ELR (cell line): ENCODE measurements around the gene MCAM.
A peak's percentile ranks its signal among the peaks of the same experiment; 100 is the strongest.

Experiments
- DNase-seq: peaks from one replicate; pipeline ENCODE4 v3.0.0-alpha.2; 2015; ENCODE audit warnings: low read depth

MCAM gene

DNA sequence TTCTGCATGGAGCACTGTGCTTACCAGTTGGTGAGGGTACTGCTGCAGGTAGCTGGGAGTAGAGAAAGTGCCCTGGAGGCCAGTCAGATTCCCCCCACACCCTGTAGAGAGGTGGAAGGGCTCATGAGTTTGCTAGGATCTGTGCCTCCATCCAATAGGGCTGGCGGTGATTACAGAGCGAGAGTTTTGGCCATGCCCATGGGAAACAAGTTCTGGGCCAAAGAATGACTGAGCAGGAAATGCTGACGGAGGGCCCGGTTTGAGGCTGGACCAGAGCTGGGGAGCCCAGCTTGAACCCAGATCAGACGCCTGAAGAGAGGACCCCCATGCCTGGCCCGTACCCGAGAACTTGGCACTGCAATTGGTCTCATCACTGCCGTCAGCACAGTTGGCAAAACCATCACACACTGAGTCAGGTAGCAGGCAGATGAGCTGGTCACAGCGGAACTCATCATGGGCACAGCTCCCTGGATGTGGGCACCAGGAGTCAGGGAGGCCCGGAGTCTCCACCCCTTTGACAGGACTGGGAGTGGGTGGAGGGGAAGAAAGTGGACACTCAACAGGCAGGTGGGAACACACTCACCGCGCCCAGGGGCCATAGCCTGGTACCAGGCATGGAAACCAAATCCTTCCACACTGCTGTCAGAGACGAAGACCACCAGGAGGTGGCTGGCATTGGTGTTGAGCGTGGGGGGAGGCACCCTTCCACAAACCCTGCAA, 27.5 kb upstream of the MCAM start:
- DNase-seq, result no peak

DNA sequence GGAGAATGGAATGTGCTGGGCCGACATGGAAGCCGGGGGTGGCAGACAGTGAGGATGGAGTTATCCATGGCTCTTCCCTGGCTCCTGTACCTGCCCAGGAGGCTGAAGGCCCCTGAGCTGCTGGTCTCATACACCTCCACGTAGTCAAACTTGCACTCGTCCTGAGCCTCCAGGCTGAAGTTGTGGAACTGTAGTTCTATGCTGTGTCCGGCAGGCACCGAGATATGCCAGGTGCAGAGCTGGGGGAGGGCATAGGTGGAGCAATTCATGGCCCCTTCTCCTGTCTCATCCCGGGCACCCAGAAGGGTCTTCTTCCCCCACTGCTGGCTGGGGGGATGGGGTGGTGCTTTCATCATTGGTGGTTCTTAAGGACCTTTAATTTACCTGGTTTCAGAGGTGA, 26.8 kb upstream of the MCAM start:
- no peak for DNase-seq

DNA sequence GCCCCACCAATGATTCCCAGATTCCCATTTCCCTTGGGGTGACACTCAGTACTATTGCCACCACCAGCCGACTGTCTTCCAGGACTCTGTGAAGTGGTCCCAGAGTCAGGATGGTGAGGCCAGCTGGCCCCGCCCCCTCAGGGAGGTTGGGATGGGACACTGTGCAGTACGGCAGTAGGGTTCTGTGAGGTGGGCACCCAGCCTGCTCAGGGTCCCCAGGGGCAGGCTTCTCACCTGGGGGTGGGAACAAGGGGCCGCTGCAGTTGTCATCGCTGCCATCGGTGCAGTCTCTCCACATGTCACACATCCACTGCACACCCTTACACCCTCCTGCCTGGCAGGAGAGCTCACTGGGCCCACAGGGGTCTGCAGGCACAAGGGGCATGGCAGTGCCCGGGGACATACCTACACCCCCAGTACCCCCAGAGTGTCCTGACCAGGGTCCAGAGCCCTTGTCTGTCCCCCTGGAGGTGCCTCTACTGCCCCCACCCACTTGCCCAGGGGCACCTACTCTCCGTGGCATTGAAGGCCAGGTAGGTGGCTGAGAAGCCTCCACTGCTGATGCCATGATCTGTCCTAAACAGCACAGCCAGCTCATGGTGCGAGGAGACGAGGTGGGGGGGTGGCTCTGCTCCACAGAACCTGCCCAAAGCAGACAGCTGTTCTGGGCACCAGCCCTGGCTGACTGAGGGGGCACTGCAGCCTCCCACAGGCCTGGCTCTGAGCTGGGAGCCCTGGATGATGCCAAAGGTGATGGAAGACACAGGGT, 25.6 kb upstream of the MCAM start:
- DNase-seq, result no peak

DNA sequence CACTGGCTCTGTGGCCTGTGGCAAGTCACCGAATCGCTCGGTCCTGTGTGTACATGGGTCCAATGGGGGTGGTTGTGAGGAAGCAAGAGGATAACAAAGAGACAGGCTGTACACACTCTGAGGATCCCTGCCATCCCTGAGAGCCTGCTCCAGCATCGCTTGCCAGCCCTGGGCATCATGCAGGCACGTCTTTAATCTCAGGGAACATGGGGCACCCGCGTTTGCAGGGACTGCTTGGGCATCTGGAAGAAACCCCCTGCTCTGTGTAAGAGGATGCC, 25.0 kb upstream of the MCAM start:
- DNase-seq, result no peak

DNA sequence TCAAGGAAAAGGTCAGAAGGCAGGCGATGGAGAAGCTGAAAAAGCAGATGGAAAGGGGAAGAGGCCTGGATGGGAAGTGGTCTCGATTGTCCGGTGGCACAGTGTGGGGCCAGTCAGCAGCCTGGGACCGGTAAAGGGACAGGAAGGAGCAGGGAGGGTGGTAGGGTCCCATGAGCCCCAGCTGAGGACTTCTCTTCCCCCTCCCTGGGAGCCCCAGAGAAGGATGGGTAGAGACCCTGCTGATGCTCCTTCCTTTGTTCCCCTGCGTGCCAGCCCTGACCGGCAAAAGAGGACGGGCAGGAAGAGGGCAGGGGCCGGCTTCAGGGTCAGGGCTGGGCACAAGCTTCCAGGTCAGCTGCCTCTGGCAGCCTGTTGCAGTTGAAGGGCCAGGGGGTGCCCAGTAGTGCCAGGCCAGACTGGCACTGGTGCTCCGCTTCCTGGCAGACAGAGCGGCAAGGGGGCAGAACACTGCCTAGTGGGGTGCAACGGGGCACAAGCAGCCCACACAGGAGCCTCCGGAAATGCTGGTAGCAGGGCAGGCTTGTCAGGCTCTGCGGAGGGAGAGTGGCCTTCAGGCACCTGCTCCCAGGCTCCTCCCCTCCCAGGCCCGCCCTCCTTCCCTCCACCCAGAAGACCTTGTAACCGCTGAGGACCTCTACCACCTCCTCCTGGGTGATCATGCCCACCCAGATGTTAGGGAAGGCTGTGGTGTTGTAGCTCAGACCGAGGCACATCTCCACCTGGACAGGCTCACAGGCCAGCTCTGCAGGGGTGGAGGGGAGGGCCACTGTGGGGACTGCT, 24.5 kb upstream of the MCAM start:
- DNase-seq, result no peak

DNA sequence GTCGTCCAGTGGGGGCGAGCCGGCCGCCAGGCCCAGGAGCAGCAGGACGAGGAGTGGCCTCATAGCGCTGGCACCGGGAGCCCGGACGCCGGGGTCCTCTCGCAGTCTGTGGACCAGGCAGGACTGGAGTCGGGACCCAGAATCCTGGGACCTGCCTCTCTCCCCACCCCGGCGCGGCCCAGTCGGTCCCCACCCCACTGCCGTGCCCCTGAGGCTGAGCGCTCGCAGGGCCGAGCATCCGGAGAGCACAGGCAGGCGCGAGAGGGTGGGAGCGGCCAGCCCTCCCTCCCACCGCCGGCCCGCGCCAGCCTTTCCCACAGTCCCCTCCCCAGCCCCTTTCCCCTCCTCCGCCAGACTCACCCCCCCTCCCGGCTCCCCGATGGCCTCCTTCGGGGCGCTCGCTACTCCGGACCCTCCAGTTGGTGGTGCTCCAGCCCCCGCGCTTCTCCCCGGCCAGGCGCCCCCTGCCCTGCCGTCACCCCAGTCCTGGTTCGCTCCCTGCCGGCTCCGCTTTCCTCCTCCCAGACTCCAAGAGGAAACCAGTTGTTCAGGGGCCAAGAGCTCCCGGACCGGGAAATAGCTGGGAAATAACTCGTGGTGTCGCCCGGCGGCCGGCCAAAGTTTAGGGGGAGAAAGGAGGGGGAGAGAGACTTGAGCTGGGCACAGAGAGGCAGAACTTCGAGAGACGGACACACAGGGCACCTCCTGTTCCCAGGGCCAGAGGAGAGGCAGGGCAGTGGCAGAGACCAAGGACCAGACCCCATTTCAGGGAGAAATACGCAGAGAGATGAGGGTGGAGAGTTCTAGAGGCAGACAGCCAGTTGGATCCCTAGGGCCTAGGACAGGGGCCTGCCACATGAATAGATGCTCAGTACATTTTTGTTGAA, 23.6 kb upstream of the MCAM start, which contains the start of gene C1QTNF5:
TSS of gene C1QTNF5 (minus strand) at position 549 of the 887 bp plus-strand sequence. CDS start at position 63, 486 bp downstream.
- peak; percentile 44 for DNase-seq

DNA sequence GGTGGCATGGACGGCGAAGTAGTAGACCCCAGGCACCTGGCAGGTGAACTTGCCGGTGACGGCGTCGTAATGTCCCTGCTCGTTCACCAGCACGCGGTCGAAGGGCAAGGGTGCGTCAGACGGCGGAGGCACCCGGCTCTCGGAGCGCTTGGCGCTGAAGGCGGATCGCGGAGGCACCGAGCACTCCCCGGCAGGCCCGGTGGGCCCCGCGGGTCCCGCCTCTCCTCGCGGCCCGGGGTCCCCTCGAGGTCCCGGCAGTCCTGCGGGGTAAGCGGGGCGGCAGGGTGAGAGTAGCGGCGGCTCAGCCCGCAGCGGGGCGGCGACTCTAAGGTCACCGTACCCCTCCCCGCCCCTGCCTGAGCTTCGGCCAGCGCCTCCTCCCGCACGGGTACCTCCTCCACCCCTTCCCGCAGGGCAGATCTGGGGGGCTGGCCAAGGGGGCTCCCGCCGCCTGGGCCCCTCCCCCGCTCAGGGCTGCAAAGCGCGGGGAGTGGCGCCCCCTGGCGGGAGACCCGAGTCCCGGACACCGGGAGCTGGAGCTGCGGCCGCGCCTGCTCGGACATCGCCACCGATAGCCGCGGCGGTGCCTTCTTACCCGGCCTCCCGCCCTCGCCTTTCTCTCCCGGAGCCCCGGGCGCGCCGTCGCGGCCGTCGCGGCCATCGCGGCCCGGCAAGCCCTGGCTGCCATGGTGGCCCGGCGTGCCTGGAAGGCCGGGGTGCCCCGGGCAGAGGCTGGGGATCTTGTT, 22.8 kb upstream of the MCAM start:
- peak; percentile 62 for DNase-seq

DNA sequence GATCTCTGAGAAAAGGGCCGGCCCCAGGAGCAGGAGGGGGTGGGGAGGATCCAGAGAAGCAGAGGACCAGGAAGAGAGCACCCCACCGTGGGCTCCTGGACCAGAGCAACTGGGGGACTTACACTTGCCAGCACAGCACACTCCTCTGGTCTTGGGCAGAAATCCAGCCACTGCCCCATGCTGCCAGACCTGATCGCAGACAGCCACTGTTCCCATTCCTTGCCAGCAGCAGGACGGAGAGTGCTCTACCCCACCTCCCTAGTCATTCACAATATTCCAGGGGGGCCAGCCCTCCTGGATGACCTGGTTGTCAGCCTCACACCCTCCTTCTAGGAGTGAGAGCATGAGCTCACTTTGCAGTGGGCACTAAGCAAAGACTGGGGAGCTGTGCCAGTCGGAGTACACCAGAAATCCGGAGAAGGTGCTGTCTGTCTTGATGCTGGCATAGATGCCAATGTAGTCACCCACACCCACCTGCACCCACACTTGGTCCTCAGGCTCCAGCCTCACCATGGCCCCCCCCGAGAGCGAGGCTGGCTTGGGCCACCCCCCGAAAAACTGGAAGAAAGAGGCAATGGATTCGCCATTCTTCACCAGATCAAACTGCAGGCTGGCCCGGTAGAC, 22.1 kb upstream of the MCAM start:
- DNase-seq, result no peak

DNA sequence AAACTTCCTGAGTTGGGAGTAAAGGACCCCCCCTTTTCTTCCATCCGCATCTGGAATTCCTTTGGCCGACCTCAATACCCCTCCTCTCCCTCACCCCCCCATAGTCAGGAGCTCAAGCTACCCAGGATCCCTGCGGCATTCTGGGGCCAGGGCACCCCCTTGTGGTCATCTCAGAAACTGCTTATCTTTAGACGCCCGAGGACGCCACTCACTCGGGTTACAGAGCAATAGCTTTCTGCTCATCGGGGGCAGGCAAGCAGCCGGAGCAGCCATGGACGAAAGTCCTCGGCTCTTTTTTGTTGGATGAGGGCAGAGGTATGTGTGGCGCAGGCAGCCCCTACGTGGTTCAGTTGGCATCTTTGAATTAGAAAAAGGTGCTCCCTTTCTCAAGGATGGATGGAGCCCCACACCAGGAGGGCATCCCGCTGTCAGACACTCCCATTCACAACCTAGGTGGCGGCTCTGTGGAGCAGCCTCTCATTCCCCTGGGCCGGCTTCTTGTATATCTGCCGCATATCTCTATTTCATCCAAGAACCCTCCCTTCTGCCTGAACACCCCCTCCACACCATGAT, 21.5 kb upstream of the MCAM start:
- peak; percentile 82 for DNase-seq

DNA sequence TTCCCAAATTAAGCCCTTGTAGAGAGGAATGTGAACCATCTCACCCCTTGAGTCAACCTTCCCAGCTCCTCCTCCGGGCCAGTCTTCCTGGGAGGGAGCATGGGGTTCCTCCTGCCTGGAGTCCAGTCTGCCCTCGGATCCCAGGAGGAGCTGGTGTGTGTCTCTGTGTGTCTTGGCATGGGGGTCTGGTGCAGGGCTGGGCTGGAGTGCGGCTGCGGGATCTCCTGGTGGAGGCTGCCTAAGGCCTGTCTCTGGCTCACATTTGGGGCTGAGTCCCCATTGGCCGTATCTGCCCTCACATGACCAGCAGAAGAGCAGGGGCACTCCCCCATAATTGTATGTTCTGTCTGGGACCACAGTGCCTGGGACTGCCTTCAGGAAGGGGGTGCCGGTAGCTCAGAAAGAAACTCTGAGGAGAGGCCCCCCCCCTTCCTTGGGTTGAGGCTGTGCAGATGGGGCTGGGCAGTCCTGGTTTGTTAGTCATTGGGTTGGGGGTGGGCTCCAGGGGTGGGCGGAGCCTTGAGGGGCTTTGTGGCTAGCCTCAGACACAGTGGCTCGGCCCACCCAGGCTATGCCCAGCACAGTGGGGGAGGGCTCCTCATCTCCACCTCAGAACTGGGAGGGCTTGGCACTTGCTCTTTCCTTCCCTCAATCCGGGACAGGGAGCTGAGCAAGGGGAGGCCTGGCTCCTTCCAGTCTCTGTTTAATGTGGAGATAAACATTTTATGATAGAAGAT, 20.8 kb upstream of the MCAM start:
- peak; percentile 66 for DNase-seq

DNA sequence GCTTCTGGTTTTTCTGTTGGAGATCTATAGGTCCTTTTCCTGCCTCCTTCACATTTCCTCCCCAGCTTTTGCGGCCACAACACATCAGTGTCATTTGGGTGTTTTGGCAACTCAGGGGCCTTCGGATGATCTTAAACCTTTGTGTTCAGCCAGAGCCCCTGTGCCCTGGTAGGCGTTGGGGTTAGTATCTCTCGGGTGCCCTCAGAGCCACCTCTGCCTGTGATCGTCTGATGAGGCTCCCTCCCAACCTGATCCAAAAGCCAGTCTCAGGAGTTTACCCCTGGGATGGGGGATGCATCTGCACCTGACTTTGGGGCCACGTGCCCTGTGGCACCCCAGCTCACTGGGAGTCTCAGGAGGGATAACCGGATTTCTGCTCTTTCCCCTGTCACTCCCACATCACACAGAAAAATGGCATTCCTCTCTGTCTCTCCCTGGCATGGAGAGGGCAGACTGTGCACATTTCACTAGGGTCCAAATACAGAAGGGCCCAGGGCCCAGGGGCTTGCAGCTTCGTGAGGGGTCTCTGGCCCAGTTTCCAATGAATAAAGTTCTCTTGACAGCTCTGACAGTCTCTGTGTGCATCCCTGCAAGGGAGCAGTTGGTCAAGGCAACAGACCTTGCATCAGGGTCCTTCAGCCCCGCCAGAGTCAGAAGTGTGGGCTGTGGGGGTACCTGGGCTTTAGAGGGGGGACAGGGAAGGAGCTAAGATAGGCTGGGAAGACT, 20.0 kb upstream of the MCAM start:
- no peak for DNase-seq

DNA sequence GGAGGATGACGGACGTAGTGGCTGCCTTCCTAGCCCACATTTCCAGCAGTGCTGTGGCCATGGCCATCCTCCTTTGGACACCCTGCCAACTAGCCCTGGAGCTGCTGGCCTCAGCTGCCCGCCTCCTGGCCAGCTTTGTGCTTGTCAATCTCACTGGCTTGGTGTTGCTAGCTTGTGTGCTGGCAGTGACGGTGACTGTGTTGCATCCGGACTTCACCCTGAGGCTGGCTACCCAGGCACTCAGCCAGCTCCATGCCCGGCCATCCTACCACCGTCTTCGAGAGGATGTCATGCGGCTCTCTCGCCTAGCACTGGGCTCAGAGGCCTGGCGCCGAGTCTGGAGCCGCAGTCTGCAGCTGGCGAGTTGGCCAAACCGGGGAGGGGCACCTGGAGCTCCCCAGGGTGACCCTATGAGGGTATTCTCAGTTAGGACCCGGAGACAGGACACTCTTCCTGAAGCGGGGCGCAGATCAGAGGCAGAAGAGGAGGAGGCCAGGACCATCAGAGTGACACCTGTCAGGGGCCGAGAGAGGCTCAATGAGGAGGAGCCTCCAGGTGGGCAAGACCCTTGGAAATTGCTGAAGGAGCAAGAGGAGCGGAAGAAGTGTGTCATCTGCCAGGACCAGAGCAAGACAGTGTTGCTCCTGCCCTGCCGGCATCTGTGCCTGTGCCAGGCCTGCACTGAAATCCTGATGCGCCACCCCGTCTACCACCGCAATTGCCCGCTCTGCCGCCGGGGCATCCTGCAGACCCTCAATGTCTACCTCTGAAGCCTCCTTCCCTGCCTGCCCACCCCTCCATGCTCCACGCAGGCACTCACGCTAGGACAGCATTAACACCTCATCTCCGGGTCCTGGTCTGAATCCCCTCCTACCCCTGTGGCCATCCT, 19.0 kb upstream of the MCAM start:
- DNase-seq, result no peak

DNA sequence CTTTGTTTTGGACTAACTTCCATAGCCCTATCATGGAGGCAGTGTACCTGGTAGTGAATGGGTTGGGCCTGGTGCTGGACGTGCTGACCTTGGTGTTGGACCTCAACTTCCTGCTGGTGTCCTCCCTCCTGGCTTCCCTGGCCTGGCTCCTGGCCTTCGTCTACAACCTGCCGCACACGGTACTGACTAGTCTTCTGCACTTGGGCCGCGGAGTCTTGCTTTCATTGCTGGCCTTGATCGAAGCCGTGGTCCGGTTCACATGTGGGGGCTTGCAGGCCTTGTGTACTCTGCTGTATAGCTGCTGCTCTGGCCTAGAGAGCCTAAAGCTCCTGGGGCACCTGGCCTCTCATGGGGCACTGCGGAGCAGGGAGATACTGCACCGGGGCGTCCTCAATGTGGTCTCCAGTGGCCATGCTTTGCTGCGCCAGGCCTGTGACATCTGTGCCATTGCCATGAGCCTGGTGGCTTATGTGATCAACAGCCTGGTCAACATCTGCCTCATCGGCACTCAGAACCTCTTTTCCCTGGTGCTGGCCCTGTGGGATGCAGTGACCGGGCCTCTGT, 18.2 kb upstream of the MCAM start:
- DNase-seq, result peak; percentile 23

DNA sequence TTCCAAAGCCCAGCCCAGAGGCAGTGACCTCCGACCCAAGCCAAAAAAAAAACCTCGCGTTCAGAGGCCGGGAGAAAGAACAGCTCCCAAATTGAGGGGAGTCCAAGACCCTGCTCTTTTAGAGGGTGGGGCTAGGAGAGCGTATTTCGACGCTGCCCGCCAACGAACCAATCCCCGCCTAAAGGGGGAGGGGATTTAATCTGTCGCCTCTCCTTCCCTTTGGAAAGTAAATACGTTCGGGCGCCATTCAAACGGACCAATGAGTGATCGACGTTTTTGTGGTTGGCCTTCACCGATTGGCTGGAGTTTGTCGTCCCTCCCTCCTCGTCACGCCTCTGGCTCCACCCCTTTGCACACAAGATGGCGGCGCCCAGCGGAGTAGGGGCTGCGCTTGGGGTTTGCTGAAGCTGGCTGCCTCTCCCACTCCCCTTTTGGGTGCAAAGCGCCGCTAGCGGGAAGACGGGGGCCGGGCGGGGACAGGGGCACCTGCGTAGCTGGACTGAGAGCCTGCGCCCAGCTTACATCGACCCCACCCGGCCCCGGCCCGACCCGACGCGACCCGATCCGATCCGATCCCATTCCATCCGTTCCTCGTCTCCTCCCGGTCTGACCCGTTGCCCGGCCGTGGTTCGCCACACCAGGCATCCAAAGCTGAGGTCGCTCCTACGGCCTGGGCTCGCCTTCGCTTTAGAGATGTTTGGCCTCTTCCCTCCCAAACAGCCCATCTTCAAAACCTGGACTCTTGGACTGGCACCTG, 17.4 kb upstream of the MCAM start, which contains the start of gene RNF26:
TSS of gene RNF26 (plus strand) at position 354 of the 757 bp plus-strand sequence. CDS start 596 bp downstream, outside the sequence.
- peak; percentile 99 for DNase-seq

DNA sequence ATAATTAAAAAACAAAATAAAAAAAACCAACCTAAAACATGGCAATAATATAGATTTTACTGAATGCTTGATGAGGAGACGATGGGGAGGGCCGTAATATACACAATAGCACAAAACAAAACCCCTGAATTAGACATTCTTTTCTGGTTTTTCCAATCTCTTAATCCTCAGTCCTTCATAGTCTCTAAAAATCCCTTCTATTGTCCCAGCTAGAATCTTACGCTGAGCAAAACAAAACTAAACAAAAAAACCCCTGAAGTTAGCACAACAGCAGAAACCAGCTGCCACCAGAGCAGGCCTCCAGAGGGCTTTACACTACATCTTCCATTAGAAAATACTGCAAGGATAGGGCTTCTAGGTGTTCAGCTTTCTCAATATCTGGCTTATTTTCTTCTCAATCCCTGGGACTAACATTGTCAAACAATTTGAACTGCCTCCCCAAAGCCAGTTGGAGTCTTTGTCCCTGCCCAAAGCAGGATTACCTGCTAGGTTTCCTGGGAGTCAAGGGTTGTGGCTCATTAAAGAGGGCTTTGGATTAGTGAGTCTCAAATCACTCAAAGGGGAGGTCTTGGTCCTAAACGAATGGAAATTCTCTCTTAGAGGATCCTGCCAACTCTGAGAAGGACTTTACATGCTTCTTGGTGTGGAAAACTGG, 15.3 kb upstream of the MCAM start:
- no peak for DNase-seq

DNA sequence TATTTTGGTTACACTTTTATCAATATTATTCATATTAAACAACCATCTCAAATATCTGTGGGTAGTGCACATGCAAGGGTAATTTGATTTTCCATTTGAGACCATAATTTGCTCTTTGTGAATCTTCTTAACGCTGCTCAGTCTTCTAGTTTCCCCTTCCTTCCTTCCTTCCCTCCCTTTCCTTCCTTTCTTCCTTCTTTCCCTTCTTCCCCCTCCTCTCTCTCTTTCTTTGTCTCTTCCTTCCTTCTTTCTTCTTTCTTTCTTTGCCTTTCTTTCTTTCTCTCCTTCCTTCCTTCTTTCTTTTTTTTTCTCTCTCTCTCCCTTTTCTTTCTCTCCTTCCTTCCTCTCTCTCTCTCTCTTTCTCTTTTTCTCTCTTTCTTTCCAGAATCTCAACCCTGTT, 13.3 kb upstream of the MCAM start:
- no peak for DNase-seq
